K562 (cell line): Measurements from ENCODE around the gene PLOD1. TPM values are rescaled to one million over a fixed set of nuclear protein-coding genes. Genes with fewer than 3 reads are reported as not detected.

Experiments used
- ATF2 ChIP-seq: sonication (generic); formaldehyde crosslinking; IDR thresholded peaks from 2 replicates; pipeline ENCODE4 v1.8.1; 2022; ENCODE audit warnings: missing genetic modification reagents
- BRD4 ChIP-seq: fragments of 200-600 bp; sonication (generic); IDR thresholded peaks from 2 replicates; pipeline ENCODE4 v1.6.1; 2017; ENCODE audit warnings: inconsistent platforms
- CBFA2T2 ChIP-seq: fragments of 450-650 bp; conservative IDR thresholded peaks from 2 replicates; pipeline ENCODE4 v1.6.1; 2017; ENCODE audit warnings: mild to moderate bottlenecking
- CREB5 ChIP-seq: fragments of 250-450 bp; sonication (Bioruptor Pico); IDR thresholded peaks from 2 replicates; pipeline ENCODE4 v1.5.0; 2020; ENCODE audit warnings: mild to moderate bottlenecking
- ELF1 ChIP-seq: fragments of 200-800 bp; sonication (Bioruptor generic); IDR thresholded peaks from 2 replicates; pipeline ENCODE4 v1.6.1; 2016; ENCODE audit warnings: missing genetic modification characterization, missing compliant biosample characterization
- FOXP1 ChIP-seq: sonication (generic); formaldehyde crosslinking; IDR thresholded peaks from 2 replicates; pipeline ENCODE4 v1.8.0; 2022; ENCODE audit warnings: mild to moderate bottlenecking, missing genetic modification reagents
- HMG20A ChIP-seq: fragments of 450-650 bp; formaldehyde crosslinking; conservative IDR thresholded peaks from 2 replicates; pipeline ENCODE4 v1.4.0; 2020; ENCODE audit warnings: mild to moderate bottlenecking, mixed read lengths
- HOXB6 ChIP-seq: fragments of 250-450 bp; sonication (Bioruptor Pico); IDR thresholded peaks from 2 replicates; pipeline ENCODE4 v1.5.1; 2022; ENCODE audit warnings: mild to moderate bottlenecking, borderline replicate concordance
- MLX ChIP-seq, 2 experiments: fragments of 450-650 bp in 1 of 2; sonication (generic) in 1 of 2; formaldehyde crosslinking; conservative IDR thresholded peaks; 2 replicates each; pipeline versions ENCODE4 v1.4.0 to v1.8.1; 2020 to 2022; ENCODE audit warnings: mild to moderate bottlenecking in 1 of 2, missing genetic modification reagents in 1 of 2
- OTX1 ChIP-seq: fragments of 450-650 bp; formaldehyde crosslinking; IDR thresholded peaks from 2 replicates; pipeline ENCODE4 v1.4.0; 2022; ENCODE audit warnings: mild to moderate bottlenecking
- POLR2AphosphoS5 ChIP-seq: IDR thresholded peaks from 2 replicates; pipeline ENCODE4 v1.6.1; 2011; ENCODE audit warnings: mild to moderate bottlenecking, low read depth, low read length, moderate library complexity; ENCODE audit not compliant: control insufficient read depth, insufficient read depth
- SRSF3 ChIP-seq: fragments of 200-400 bp; formaldehyde crosslinking; IDR thresholded peaks from 2 replicates; pipeline ENCODE4 v1.6.1; 2016; ENCODE audit warnings: mild to moderate bottlenecking, low read length, moderate library complexity; ENCODE audit not compliant: insufficient read depth
- U2AF2 ChIP-seq: fragments of 200-400 bp; formaldehyde crosslinking; optimal IDR thresholded peaks from 2 replicates; pipeline ENCODE3; 2017; ENCODE audit warnings: low read depth, mild to moderate bottlenecking, low read length
- ZBTB12 ChIP-seq: fragments of 250-450 bp; sonication (Bioruptor Pico); IDR thresholded peaks from 2 replicates; pipeline ENCODE4 v1.4.0; 2020
- ZBTB7A ChIP-seq: IDR thresholded peaks from 2 replicates; pipeline ENCODE4 v1.6.1; 2011; ENCODE audit warnings: low read depth, mild to moderate bottlenecking, low read length, moderate library complexity, borderline replicate concordance; ENCODE audit not compliant: control insufficient read depth
- ZNF445 ChIP-seq: fragments of 250-450 bp; sonication (Bioruptor Pico); IDR thresholded peaks from 2 replicates; pipeline ENCODE4 v1.4.0; 2020; ENCODE audit warnings: low read depth, mild to moderate bottlenecking, moderate library complexity
- ZSCAN32 ChIP-seq: fragments of 450-650 bp; formaldehyde crosslinking; IDR thresholded peaks from 2 replicates; pipeline ENCODE4 v1.4.0; 2020; ENCODE audit warnings: mild to moderate bottlenecking, moderate library complexity
- polyA plus RNA-seq, 8 experiments: library from polyadenylated mRNA; depleted of rRNA in 4 of 8; stranded (reverse) in 5 of 8; unstranded in 3 of 8; fragments of >200 nt; fragmentation: Nextera tagmentation in 2 of 8; fragmentation: Illumina TruSeq in 1 of 8; extraction: Ambion mirVana in 2 of 8; extraction: Trizol in 1 of 8; gene quantifications; 2 replicates each; pipeline versions ENCODE4 v1.2.1 to v1.2.3, GENCODE V29; 2011 to 2014; ENCODE audit warnings: inconsistent platforms in 1 of 8, missing spikeins in 1 of 8
- total RNA-seq, 7 experiments: library from RNA; depleted of rRNA in 6 of 7; stranded (reverse); fragments of >200 nt in 6 of 7; fragmentation: Illumina TruSeq in 2 of 7; extraction: Trizol in 2 of 7; gene quantifications; 2 replicates each; pipeline versions ENCODE4 v1.2.1 to v1.2.3, GENCODE V29; 2011 to 2021; ENCODE audit warnings: low replicate concordance in 1 of 7
- TF ChIP-seq, protein P1 (sequence below): fragments of 450-650 bp; IDR thresholded peaks from 2 replicates; pipeline ENCODE4 v1.6.1; 2016; ENCODE audit warnings: borderline replicate concordance
- TF ChIP-seq, protein P2 (sequence below), 2 experiments: fragments of 450-650 bp; conservative IDR thresholded peaks; 2 replicates each; pipeline ENCODE4 v1.6.1; 2017; ENCODE audit warnings: mild to moderate bottlenecking in 2 of 2, moderate library complexity in 2 of 2

PLOD1 gene
- total and polyA plus RNA-seq, 9 of the 15 experiments (the other 6 are each of a cell fraction or from before 2014, with no cell fraction given): 16.6 to 90.8 (median 52.7) TPM

GRCh38 chr1:11934302-11935056, at the start of gene PLOD1 (continued):
- TF ChIP-seq, protein P1, sequence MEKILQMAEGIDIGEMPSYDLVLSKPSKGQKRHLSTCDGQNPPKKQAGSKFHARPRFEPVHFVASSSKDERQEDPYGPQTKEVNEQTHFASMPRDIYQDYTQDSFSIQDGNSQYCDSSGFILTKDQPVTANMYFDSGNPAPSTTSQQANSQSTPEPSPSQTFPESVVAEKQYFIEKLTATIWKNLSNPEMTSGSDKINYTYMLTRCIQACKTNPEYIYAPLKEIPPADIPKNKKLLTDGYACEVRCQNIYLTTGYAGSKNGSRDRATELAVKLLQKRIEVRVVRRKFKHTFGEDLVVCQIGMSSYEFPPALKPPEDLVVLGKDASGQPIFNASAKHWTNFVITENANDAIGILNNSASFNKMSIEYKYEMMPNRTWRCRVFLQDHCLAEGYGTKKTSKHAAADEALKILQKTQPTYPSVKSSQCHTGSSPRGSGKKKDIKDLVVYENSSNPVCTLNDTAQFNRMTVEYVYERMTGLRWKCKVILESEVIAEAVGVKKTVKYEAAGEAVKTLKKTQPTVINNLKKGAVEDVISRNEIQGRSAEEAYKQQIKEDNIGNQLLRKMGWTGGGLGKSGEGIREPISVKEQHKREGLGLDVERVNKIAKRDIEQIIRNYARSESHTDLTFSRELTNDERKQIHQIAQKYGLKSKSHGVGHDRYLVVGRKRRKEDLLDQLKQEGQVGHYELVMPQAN: no peak
- TF ChIP-seq ZBTB7A (peak; percentile 80; the same call in 1 of the 2 replicates), ZNF445 (no peak), POLR2AphosphoS5 (peak; percentile 70), SRSF3 (no peak), FOXP1 (CRISPR knock-in tag) (no peak), U2AF2 (no peak), ZBTB12 (CRISPR knock-in tag) (no peak), BRD4 (no peak), CREB5 (no peak), MLX (CRISPR knock-in tag; conservative IDR thresholded peaks at IDR 0.05) (no peak), ATF2 (CRISPR knock-in tag) (no peak), HMG20A (no peak), ZSCAN32 (CRISPR knock-in tag) (0 out of 2 replicates have a peak, but pooled peaks have one; percentile 12), OTX1 (CRISPR knock-in tag) (no peak), CBFA2T2 (no peak), HOXB6 (CRISPR knock-in tag) (no peak), ELF1 (tag) (peak; percentile 31; the same call in 1 of the 2 replicates)
- TF ChIP-seq, protein P2, sequence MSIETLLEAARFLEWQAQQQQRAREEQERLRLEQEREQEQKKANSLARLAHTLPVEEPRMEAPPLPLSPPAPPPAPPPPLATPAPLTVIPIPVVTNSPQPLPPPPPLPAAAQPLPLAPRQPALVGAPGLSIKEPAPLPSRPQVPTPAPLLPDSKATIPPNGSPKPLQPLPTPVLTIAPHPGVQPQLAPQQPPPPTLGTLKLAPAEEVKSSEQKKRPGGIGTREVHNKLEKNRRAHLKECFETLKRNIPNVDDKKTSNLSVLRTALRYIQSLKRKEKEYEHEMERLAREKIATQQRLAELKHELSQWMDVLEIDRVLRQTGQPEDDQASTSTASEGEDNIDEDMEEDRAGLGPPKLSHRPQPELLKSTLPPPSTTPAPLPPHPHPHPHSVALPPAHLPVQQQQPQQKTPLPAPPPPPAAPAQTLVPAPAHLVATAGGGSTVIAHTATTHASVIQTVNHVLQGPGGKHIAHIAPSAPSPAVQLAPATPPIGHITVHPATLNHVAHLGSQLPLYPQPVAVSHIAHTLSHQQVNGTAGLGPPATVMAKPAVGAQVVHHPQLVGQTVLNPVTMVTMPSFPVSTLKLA (conservative IDR thresholded peaks at IDR 0.05): peak; percentile 64 to 90
